AG04450 (cell line): Measurements from ENCODE around the gene MUS81. TPM values are rescaled to one million over a fixed set of nuclear protein-coding genes. Genes with fewer than 3 reads are reported as not detected.

Experiments
- CTCF ChIA-PET: fragments of 300-600, 350-600 bp; formaldehyde crosslinking; extraction: SDS; loops from one replicate; lab custom pipeline; 2022; ENCODE audit warnings: antibody characterized with exemption, inconsistent platforms; lab: Charles Lee
- POLR2A ChIA-PET: fragments of 350-600 bp; formaldehyde crosslinking; extraction: SDS; loops from one replicate; lab custom pipeline; 2021; ENCODE audit warnings: antibody characterized with exemption, inconsistent platforms; lab: Yijun Ruan, JAX
- DNase-seq: peaks from one replicate; pipeline ENCODE4 v3.0.0-alpha.2; 2011; ENCODE audit warnings: low read depth, low spot score
- H3K27ac ChIP-seq: one replicate; pipeline ENCODE4 v1.5.1; 2012; ENCODE audit warnings: low read depth, low read length, control low read depth
- H3K27me3 ChIP-seq: one replicate; pipeline ENCODE4 v1.6.0; 2012; ENCODE audit warnings: low read length; ENCODE audit not compliant: control insufficient read depth, insufficient read depth
- H3K4me3 ChIP-seq: 2 replicates; pipeline ENCODE4 v1.5.1; 2011; ENCODE audit warnings: mild to moderate bottlenecking, low read depth, low read length, control low read depth
- H3K9me3 ChIP-seq: 2 replicates; pipeline ENCODE4 v1.5.1; 2012; ENCODE audit warnings: low read length; ENCODE audit not compliant: control insufficient read depth, insufficient read depth
- polyA plus RNA-seq: library from polyadenylated mRNA; depleted of rRNA; stranded (reverse); fragments of >200 nt; gene quantifications from 2 replicates; pipeline ENCODE4 v1.2.3, GENCODE V29; 2011; rRNA removed
- TF ChIP-seq, protein P1 (sequence below): IDR thresholded peaks from 2 replicates; pipeline ENCODE4 v1.5.1; 2011; ENCODE audit warnings: low read depth, low read length, control low read depth, inconsistent platforms

MUS81 gene
- polyA plus RNA-seq, 1 experiment = 23.8 TPM

DNA sequence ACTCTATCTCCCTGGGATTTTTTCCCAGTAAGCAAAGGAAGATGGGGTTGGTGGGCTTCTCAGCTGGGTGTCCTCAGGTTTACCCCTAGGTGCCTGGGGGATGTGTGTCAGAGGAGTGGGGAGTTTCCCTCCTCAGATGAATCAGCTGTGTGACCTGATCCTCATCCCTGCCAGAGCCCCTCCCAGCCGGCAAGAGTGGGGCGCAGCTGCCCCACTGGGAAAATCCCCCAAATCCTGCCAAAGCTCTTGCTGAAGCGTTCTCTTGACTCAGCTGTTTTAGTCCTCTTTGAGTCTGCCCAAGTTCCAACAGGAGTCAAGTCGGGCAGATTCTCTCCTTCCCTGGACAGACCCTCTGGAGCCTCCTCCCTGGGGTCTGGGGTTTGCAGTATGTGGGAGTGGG, 52.6 kb downstream of the MUS81 start:
- no peak for DNase-seq

DNA sequence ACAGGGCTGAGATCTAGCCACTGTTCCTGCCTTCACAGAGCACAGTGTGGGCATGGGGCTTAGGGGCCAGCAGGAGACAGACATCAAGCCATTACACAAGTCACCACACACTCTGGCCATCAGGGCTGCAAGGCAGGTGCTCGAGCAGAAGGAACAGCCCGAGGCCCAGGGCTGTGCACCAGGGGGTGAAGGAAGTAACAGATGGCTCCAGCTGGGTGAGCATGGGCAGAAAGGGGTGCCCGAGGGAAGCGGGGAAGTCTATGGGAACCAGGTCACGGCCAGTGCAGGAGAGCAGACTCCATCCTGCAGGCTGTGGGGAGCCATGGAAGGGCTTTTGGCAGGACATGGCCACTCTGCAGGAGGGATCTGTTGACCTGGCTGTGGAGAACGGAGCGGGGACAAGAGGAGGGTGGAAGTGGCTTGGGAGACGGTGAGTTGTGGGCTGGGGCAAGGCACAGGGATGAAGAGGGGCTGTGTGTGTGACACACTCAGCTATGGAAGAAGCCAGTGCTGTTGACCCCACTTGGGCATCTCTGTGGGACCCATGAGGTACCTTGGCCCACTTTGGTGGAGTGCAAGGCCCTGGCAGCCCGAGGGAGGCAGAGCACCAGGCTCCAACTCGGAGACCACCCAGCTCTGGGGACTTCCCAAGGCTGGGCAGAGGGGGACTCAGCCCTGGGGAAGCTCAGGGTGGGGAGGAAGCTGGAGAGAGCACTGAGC, 55.0 kb downstream of the MUS81 start:
- Histone ChIP-seq H3K4me3 (peak overlapping the region; percentile 25), H3K9me3 (peaks cover 11% of the 10 kb centered on the region; the same call in 1 of the 2 replicates), H3K27me3 (no peaks in the 10 kb centered on the region), H3K27ac (peak overlapping the region; percentile 99)
- POLR2A ChIA-PET = interaction anchor here (0.8 to 5.8 kb wide), 12 partner anchors 9 to 253 kb away, joined by 3 to 124 read pairs (median 6); partner anchors contain the start of genes CCDC85B, CFL1, FIBP and FOSL1
- CTCF ChIA-PET = interaction anchor here (0.5 to 2.6 kb wide), 6 partner anchors 17 to 308 kb away, joined by 3 to 15 read pairs (median 6); partner anchors contain the start of gene FIBP
- TF ChIP-seq, protein P1, sequence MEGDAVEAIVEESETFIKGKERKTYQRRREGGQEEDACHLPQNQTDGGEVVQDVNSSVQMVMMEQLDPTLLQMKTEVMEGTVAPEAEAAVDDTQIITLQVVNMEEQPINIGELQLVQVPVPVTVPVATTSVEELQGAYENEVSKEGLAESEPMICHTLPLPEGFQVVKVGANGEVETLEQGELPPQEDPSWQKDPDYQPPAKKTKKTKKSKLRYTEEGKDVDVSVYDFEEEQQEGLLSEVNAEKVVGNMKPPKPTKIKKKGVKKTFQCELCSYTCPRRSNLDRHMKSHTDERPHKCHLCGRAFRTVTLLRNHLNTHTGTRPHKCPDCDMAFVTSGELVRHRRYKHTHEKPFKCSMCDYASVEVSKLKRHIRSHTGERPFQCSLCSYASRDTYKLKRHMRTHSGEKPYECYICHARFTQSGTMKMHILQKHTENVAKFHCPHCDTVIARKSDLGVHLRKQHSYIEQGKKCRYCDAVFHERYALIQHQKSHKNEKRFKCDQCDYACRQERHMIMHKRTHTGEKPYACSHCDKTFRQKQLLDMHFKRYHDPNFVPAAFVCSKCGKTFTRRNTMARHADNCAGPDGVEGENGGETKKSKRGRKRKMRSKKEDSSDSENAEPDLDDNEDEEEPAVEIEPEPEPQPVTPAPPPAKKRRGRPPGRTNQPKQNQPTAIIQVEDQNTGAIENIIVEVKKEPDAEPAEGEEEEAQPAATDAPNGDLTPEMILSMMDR = no peak
- no peak for DNase-seq

More for the DNA sequence above, 52.6 kb downstream of the MUS81 start:
- Histone ChIP-seq H3K27me3 (no peaks in the 10 kb centered on the region), H3K9me3 (peaks cover 4% of the 10 kb centered on the region; the same call in 1 of the 2 replicates), H3K4me3 (no peak overlapping the region), H3K27ac (peak overlapping the region; percentile 91)
- TF ChIP-seq, protein P1 = no peak
- CTCF ChIA-PET = interaction anchor here (0.6 to 2.4 kb wide), 4 partner anchors 11 to 53 kb away, joined by 3 to 10 read pairs (median 4); partner anchors contain the start of genes FIBP and MUS81
- POLR2A ChIA-PET = interaction anchor here (1.1 to 5.8 kb wide), 4 partner anchors 11 to 55 kb away, joined by 3 to 98 read pairs (median 8); partner anchors contain the start of genes CCDC85B, CFL1, FIBP and FOSL1

DNA sequence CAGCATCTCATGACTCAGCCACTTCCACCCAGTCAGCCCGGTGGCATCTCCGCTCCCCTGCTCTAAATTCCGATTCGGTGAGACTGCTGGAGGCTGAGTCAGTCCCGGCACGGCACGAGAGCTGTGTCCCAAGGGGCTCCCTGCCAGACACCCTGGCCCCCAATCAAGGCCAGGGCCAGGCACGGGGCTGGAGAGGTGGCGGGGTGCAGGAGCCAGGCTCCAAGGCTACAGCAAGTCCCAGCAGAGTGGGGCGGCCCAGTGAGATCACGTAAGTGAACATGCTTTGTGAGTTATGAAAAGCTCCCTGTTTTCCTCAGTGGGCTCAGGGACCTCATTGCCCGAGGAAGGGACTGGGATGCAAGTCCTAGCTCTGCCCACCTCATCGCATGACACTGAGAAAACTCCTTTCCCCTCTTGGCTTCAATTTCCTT, 55.6 kb downstream of the MUS81 start:
- TF ChIP-seq, protein P1 = no peak
- ChIA-PET CTCF (interaction anchor here (0.5 to 2.6 kb wide), 5 partner anchors 17 to 307 kb away, joined by 4 to 15 read pairs (median 7); partner anchors contain the start of gene FIBP), POLR2A (interaction anchor here (0.6 to 5.8 kb wide), 13 partner anchors 10 to 253 kb away, joined by 3 to 124 read pairs (median 5); partner anchors contain the start of genes CCDC85B, CFL1, FIBP and FOSL1)
- DNase-seq = peak; percentile 93
- Histone ChIP-seq H3K27ac (peak overlapping the region; percentile 99), H3K4me3 (peak overlapping the region; percentile 46), H3K9me3 (peaks cover 11% of the 10 kb centered on the region; the same call in 1 of the 2 replicates), H3K27me3 (no peaks in the 10 kb centered on the region)

Other genes starting within 250 kb of the MUS81 start
- gene MAP3K11, start 246.2 kb upstream of the MUS81 start, polyA plus RNA-seq = 12.6 and 17.1 TPM in 2 replicates
- gene PCNX3, start 244.7 kb upstream of the MUS81 start, polyA plus RNA-seq = 9.7 and 14.0 TPM in 2 replicates
- 11.4 and 19.8 TPM in 2 replicates for gene SIPA1, start 222.3 kb upstream of the MUS81 start, polyA plus RNA-seq
- 23.4 and 26.7 TPM in 2 replicates for gene RELA, start 197.5 kb upstream of the MUS81 start, polyA plus RNA-seq
- gene KAT5, start 148.2 kb upstream of the MUS81 start, polyA plus RNA-seq = 22.6 and 26.1 TPM in 2 replicates
- 14.2 and 20.8 TPM in 2 replicates for gene RNASEH2C, start 139.6 kb upstream of the MUS81 start, polyA plus RNA-seq
- gene AP5B1, start 79.5 kb upstream of the MUS81 start, polyA plus RNA-seq = 2.6 and 3.3 TPM in 2 replicates
- not detected in 2 replicates for gene OVOL1, start 73.4 kb upstream of the MUS81 start, polyA plus RNA-seq
- 0.30 and 0.57 TPM in 2 replicates for gene SNX32, start 26.5 kb upstream of the MUS81 start, polyA plus RNA-seq
- gene CFL1, start 2.3 kb upstream of the MUS81 start, polyA plus RNA-seq = 1,553 and 1,822 TPM in 2 replicates
- gene EFEMP2, start 12.4 kb downstream of the MUS81 start, polyA plus RNA-seq = 190 and 279 TPM in 2 replicates
- gene CTSW, start 19.4 kb downstream of the MUS81 start, polyA plus RNA-seq = not detected in 2 replicates
- gene FIBP, start 28.0 kb downstream of the MUS81 start, polyA plus RNA-seq = 126 and 160 TPM in 2 replicates
- gene CCDC85B, start 30.2 kb downstream of the MUS81 start, polyA plus RNA-seq = 13.1 and 20.2 TPM in 2 replicates
- gene FOSL1, start 40.0 kb downstream of the MUS81 start, polyA plus RNA-seq = 7.9 and 16.1 TPM in 2 replicates
- 32.9 and 52.2 TPM in 2 replicates for gene C11orf68, start 58.6 kb downstream of the MUS81 start, polyA plus RNA-seq
- 96.9 and 130 TPM in 2 replicates for gene DRAP1, start 59.0 kb downstream of the MUS81 start, polyA plus RNA-seq
- not detected in 2 replicates for gene TSGA10IP, start 85.0 kb downstream of the MUS81 start, polyA plus RNA-seq
- 14.3 and 15.7 TPM in 2 replicates for gene SART1, start 101.3 kb downstream of the MUS81 start, polyA plus RNA-seq
- 23.9 and 24.0 TPM in 2 replicates for gene EIF1AD, start 141.7 kb downstream of the MUS81 start, polyA plus RNA-seq
- gene BANF1, start 142.1 kb downstream of the MUS81 start, polyA plus RNA-seq = 225 and 227 TPM in 2 replicates
- gene CST6, start 151.6 kb downstream of the MUS81 start, polyA plus RNA-seq = 0.69 and 1.0 TPM in 2 replicates
- 0.25 and 0.40 TPM in 2 replicates for gene CATSPER1, start 166.0 kb downstream of the MUS81 start, polyA plus RNA-seq
- gene GAL3ST3, start 188.7 kb downstream of the MUS81 start, polyA plus RNA-seq = 0.09 and 0.11 TPM in 2 replicates
- 88.2 and 97.1 TPM in 2 replicates for gene SF3B2, start 191.9 kb downstream of the MUS81 start, polyA plus RNA-seq
- gene PACS1, start 209.8 kb downstream of the MUS81 start, polyA plus RNA-seq = 27.1 and 32.5 TPM in 2 replicates